ENCODE results near the gene SLC16A6. TPM values are rescaled to one million over a fixed set of nuclear protein-coding genes. Genes with fewer than 3 reads are reported as not detected.
"Not testable (repeated sequence)": the region's sequence is repeated elsewhere in the genome, so short reads cannot be mapped to it uniquely, and the experiment has no call there.

The SLC16A6 gene
- total RNA-seq, 1 donor from 2014 or later: 1.7 TPM

DNA sequence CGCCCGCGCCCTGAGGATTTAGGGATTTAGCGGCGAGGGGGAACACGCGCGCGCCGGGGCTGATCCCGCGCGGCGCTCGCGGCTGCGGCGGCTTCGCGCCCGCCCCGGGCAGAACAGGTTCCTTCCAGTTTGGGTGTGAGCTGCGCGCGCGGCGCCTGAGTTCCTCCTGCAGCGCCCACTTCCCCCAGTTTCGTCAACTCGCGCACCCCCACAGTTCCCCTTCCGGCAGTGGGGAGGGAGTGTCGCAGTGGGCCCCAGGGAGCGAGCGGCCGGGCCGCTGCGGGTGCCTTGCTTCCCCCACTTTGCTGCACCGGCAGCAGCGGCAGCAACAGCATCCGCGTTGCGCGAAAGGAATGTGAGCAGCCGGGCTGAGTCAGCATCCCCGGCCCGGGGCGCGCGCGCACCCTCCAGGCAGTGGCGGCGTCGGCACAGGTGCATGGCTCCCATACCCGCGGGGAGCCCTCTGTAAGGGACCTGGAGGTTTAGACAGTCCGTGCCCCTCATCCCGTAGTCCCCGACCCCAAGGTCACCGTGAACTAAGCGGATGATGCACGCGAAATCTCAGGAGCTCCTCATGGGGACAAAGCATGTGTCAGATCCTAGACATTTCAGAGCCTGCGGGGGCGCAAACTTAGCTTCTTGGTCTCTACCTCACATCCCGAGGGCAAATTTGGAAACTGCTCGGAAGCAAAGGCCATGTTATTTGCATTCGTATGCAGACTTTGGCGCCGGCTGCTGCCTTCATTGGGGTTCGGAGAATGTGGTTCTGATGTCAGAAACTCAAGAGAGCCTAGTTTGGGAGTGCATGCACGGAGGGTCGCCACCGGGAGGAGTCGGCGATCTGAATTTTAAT, 1.1 kb upstream of the SLC16A6 start:
- peak; percentile 66 for DNase-seq (ENCODE audit: low spot score)

DNA sequence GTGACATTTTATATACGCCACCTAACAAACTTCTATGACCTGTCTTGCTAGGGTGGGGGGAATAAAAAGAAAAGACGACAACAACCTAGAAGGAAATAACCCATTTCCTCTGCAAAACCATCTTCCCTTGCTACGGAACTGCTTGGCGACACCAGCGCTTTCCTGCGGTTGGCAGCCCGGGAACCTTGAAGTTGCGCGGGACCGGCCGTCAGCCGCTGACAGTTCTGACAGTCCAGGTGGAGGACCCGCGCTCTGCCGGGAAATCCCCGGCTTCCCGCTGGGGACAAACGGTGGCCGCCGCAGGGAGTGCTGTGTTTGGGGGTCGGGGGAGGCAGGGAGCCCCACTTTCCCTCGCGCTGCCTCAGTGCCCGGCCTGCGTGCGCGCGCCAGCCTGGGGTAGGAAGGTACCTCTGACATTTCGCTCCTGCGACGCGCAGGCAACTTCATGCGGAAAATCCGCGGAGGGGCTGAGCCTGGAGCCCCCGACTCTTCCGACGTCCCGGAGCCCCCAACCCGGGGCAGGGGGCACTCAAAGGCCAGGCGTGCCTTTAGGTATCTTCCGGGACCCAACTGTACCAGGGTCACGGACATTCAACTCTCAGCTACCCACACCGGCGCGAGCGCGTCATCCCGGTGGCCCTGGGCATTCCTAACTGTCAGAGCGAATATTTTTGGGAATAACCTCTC, 516 bp downstream of the SLC16A6 start:
- no peak for DNase-seq (ENCODE audit: low spot score)

DNA sequence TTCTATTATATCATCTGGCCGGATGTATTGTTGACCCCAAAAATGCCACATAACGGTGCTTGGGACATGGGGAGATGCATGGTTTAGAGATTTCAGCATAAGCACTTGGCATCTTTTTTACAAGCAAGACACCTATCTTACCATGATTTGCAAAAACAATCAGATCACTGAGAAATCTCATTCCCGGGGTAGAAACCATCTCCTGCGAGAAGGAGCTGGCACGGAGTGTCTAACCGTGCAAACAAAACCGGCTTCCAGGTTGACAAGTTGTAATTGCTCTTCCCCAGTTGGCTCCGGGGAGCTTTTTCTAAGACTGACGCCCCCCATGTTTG, 1.0 kb downstream of the SLC16A6 start:
- no peak for DNase-seq (ENCODE audit: low spot score)

DNA sequence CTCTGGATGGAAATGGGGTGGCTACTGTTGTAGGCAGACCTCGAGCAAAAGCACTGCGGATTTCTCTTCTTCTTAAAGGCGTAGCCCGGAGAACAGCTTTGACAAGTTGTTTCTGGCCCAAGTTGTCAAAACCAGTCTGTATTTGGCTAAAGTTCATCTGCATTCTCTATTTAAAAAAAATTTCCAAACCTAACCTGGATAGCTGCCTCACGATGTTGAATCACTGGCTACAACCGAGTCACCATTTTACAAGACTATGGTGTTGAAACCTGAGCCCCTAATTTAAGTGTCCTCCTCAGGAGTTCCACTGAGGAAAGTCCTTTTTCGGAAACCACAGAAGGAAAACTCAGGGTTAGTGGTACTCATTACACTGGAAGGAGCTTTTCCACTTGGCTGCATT, 1.5 kb downstream of the SLC16A6 start:
- no peak for DNase-seq (ENCODE audit: low spot score)

DNA sequence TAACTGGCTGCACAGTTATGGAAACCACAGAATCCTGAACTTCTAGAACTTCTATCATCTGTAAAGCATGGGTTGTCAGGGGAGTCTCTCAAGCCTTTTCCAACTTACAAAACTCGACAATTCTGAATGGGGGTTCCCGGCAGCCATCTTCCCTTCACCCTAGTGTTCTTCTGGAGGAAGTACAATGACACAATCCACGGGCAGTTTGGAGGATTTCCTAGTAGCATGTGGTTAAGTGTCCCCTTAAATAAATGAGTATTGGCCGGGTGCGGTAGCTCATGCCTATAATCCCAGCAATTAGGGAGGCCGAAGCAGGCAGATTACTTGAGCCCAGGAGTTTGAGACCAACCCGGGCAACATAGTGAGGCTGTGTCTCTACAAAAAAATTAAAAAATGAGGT, 2.1 kb downstream of the SLC16A6 start:
- DNase-seq (ENCODE audit: low spot score): no peak

DNA sequence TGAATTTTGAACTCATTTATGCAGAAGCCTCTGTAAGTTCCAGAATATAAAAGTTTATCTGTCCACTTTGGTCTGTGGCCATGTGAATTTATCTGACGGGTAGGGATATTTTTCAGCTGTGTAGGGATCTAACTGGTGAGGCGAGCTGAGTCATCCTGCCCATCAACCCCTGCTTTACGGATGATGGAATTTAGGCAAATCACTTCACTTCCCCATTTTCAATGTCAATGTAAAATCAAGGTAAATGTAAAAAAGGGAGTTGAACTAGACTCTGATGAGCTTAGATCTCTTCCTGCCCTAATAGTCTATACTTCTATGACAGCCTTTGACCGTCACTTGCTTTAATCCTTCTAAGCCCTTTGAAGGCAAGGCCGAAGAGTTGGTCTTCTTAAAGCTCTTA, 2.6 kb downstream of the SLC16A6 start:
- no peak for DNase-seq (ENCODE audit: low spot score)

DNA sequence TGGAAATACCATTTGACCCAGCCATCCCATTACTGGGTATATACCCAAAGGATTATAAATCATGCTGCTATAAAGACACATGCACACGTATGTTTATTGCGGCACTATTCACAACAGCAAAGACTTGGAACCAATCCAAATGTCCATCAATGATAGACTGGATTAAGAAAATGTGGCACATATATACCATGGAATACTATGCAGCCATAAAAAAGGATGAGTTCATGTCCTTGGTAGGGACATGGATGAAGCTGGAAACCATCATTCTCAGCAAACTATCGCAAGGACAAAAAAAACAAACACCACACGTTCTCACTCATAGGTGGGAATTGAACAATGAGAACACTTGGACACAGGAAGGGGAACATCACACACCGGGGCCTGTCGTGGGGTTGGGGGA, 9.0 kb downstream of the SLC16A6 start:
- not testable (repeated sequence) for DNase-seq (ENCODE audit: low spot score)

DNA sequence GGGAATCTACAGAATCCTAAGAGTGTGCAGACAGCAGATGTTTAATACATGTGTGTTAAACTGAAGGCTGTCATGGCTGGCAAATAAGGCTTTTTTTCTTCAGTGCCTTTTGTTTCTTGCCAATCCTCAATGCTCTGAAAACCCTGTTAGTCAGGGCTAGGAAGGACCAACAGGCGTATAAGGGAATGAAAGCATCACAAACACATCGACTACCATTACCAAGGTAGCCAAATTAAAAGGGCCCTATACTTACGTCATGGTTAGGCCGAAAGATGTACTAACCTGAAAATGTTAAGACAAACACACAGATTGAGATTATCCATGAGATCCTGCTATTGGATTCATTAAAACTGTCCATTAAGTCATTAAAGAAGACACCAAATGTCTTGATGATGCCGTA, 13.1 kb downstream of the SLC16A6 start:
- DNase-seq (ENCODE audit: low spot score): no peak

DNA sequence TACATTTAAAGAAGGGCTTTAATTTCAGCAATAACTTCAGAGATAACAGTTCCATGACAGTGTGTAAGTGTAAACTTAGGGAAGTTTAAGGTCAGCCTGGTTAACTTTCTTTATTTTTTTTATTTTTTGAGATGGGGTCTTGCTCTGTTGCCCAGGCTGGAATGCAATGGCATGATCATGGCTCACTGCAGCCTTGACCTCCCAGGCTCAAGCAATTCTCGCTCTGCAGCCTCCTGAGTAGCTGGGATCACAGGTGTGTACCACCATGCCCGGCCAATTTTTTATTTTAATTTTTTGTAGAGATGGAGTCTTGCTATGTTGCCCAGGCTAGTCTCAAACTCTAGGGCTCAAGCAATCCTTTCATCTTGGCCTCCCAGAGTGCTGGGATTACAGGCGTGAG, 14.6 kb downstream of the SLC16A6 start:
- DNase-seq (ENCODE audit: low spot score): not testable (repeated sequence)

DNA sequence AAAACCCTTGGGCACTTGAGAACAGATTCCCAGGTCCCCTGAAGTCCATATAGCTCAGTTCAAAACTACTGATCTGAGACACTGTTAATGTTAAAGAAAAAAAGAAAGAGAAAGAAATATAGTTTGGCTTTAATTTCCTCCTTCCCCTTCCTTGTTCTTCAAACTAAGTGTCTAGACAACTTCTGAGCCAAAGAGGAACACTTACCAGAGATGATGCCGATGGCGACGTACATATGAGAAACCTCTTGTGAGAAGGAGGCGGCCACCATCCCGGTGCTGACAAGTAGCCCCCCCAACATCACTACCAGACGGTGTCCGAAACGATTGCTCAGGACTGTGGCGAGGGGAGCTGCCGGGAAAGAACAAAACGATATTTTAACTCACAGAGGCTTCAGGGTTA, 17.2 kb downstream of the SLC16A6 start:
- no peak for DNase-seq (ENCODE audit: low spot score)

DNA sequence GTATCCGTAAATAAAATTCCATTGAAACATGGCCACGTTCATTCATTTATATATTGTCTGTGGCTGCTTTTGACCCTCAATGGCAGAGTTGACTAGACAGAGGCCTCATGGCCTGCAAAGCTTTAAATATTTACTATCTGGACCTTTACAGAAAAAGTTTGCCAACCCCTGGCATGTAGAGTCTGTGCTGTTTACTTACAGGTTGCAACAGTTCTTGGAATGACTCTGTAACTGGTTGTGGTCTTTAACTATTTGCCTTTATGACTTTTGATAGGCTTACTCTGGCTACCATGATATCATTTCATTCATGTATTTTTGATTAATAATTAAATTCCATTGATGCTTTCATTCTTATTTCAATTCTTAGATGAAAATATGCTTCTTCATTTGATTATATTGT, 25.1 kb downstream of the SLC16A6 start:
- DNase-seq (ENCODE audit: low spot score): not testable (repeated sequence)

DNA sequence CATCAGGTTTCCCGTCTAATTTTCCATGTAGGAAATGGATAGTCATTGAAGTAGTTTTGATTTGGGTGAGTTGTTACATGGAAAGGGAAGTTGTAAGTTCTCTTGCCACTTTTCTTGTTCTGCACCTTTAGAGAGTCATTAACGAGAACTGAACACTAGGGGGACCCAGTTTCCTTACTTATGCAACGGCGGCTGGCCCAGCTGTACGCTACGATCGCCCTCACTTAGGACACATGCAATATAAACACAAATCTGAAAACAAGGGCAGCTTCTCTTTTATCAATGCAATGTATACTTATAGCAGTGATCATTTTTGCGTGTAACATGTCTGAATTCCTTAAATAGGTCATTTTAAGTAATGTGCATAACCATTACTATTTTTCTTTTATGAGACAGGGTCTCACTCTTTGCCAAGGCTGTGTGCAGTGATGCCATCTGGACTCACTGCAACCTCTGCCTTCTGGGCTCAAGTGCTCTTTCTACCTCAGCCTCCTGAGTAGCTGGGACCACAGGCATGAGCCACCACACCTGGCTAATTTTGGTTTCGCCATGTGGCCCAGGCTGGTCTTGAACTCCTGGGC, 27.7 kb downstream of the SLC16A6 start:
- peak; percentile 46 for DNase-seq (ENCODE audit: low spot score)

DNA sequence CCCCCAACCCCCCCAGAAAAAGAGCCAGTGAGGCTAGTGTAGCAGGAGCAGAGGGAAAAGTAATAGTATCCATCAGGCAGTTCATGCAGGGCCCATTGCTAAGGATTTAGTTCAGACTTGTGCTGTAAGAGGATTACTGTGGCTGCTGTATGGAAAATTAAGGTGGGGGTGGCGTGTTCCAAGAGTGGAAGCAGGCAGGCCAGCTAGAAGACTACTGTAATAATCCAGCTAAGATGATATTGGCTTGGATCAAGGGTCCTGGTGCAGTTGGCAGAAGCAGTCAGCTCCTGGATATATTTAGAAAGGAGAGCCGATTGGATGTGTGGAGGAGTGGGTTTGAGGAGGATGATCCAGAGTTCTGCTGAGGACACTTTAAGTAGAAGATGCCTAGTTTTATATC, 28.5 kb downstream of the SLC16A6 start:
- DNase-seq (ENCODE audit: low spot score): peak; percentile 25

DNA sequence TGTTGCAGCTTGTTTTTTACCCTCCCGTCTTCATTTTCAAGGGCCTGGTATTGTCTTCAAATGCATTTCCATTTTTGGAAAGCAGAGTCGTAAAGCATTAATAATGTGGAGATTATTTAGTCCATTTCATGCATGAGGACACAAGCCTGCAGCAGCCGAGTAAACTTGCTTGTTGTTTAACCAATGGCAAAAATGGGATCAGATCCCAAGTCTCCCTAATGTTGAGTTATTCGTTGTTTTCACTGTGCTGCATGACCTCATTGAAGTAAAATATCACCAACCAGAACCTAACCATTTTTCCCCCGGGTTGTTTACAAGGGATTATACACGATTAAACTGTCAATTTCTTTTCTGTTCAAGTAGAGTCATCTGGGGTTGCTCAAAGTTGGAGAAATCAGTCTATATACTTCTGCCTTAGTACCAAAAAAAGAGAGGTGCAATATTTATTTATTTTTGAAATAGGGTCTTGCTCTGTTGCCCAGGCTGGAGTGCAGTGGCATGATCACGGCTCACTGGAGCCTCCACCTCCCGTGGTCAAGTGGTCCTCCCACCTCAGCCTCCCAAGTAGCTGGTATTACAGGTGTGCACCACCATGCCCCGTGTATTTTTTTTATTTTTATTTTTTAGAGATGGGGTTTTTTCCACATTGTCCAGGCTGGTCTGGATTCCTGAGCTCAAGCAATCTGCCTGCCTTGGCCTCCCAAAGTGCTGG, 30.7 kb downstream of the SLC16A6 start:
- DNase-seq (ENCODE audit: low spot score): no peak

DNA sequence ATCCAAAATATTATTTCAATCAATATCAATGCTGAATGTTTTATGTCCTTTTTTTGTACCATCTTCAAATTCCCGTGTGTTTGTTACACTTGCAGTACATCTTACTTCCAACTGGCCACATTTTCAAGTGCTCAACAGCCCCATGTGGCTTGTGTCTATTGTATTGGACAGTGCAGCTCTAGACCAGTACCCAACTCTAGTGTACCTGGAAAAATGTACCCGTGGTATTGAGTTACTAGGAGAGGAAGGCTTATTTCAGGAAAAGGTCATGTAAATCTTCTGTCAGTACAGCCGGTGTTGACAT, 31.3 kb downstream of the SLC16A6 start:
- not testable (repeated sequence) for DNase-seq (ENCODE audit: low spot score)

DNA sequence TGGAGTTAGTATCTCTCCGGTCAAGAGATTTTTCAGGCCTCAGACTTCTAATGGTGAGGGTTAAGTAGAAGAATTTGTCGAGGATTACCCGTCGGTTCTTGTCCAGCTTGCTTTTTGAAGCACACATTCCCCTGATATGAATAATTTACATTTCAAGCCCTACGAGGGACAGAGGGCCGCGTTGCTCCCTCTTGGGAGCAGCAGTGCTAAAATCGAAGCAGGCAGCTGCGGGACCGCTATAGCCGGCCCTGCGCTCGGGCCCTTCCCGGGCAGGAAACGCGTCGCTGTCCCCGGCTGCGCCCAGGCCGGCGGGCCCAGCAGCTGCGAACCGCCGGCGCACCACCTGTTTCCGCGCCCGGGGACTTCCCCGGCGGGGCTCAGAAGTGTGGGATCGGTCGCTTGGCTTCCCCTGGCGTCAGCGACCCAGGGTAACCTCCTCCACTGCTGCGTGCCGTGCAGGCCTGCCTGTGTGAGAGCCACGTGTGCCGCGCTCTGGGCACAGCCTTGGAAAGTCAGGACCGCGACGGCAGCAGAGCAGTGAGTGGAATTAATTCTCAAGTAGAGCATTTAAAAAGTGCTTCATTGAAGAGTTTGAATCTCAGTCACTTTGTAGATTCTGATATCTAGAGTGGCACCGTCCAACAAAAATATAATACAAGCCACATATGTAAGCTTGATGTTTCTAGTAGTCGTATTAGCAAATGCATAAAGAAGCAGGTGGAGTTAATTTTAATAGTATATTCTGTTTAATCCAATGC, 31.9 kb downstream of the SLC16A6 start:
- DNase-seq (ENCODE audit: low spot score): peak; percentile 34

DNA sequence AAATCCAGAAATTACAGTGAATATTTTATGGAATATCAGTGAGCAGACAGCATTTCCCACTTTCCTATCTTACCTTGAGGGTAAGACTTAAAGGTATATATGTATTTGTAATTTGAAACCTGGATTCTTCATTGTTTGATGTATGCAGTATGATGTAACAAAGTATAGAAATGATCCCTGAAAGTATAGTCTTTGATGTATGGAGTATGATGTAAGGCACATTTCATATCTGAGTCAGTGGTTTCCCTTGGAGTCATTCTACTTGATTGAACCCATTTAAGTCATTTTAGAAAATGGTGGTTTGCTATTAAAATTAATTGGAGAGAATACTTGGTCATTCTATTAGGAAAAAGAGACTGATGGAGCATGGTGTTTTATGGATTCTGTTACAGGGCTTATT, 33.0 kb downstream of the SLC16A6 start:
- DNase-seq (ENCODE audit: low spot score): no peak

DNA sequence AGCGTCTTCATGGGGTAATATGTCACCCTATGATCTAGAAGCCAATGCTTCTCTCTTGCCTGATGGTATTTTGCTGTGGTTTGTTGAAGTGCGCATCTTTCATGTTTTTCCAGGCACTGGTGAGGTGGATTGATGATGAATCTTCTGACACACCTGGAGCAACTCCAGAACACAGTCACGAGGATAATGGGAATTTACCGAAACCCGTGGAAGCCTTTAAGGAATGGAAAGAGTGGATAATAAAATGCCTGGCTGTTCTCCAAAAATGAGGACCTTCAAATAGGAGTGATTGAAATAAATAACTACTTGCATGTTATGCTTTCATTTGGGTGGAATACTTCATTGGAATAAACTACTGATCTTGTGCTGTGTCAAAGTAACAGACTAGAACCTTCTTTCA, 34.2 kb downstream of the SLC16A6 start:
- DNase-seq (ENCODE audit: low spot score): not testable (repeated sequence)

DNA sequence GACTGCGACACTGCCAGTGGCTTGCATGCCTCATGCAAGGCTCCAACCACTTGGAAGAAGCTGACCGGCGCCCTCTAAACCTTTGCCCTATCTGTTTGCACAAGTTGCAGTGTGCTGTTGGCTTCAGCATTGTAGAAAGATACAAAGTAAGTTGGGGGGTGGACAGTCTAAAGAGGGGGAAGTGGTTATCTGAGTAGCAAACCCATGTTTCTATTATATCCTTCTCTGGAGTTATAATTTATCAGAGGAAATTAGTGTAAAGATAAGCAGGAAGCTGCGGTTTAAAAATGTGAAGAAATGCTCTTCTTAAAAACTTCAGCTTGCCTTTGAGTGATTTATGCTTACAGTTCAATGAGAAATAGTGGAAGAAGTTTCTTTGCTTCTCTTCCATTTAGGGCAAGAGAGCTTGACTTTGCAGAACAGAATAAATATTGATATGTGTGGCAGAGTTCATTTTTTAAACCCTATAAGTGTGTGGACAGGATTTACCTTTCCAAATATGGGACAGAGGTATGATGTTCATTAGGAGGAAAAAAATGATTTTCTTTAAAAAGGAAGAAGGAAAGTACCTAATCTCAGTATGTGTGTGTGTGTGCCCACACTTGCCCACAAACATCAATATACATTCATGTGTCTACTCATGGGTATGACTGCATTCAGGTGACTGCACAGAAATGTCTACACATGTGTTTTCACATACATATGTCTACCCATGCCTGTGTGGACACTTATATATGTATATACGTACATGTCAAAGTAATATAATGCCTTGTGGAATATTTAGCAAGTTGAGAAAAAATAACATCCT, 35.0 kb downstream of the SLC16A6 start:
- DNase-seq (ENCODE audit: low spot score): no peak

DNA sequence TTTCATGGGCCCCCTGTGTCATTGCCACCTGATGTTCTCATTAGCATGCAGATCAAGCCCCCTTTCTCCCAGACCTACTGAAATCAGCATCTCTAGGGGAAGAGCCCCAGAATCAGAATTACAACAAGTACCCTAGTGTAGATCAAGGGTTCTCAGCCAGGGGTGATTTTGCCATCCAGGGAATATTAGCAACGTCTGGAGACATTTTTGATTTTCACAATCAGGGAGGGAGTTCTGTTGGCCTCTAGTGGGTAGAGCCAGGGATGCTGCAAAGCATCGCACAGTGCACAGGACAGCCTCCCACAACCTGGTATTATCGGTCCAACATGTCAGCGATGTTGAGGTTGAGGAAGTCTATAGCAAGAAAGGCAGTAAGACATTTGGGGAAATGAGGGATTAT, 35.8 kb downstream of the SLC16A6 start:
- no peak for DNase-seq (ENCODE audit: low spot score)

DNA sequence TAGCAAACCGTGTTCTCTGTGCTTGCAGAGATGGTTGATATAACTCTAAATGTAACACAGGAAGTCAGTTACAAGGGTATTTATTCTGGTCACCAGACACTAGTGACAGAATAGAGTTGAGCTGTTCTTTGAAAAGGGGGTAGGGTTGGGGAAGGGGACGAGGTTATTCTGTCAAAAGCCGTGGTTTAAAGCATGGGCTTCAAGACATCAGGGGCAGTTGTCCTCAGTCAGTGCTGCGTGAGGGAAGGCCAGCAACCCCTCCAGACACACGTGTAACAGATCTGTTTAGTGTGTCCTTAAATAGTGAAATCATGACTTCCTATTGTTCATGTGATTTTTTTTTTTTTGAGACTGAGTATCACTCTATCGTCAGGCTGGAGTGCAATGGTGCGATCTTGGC, 37.5 kb downstream of the SLC16A6 start:
- not testable (repeated sequence) for DNase-seq (ENCODE audit: low spot score)

Data from umbilical cord (tissue), 2 donors.